ENCODE results near the gene SLC39A1. TPM values are rescaled to one million over a fixed set of nuclear protein-coding genes. Genes with fewer than 3 reads are reported as not detected.

The SLC39A1 gene
- total RNA-seq, 4 donors from 2014 or later, result 90.4 to 109 (median 99.5) TPM

DNA sequence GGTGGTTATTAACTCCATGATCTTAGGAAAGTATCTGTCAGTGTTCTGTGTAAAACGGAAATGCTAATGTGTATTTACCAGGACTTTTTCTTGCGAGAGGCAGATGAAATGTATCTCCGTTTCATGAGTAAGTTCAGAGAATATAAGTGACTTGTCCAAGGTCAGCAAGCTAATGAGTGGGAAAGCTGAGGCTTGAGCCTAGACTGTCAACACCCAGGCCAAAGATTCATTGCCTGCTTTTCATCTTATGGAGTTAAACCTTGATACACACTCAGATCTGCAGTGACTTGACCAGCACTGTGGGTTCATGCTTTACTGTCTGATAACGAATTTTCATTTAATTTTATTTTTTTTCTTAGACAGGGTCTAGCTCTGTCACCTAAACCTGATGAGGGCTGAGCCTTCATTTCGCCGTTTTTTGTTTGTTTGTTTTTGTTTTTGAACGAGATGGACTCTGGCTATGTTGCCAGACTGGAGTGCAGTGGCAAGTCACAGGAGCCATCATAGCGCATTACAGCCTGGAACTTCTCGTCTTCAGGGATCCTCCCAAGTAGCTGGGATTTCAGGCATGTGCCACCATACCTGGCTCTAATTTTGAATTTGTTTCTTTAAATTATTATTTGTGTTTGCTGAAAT is 15.1 kb upstream of the SLC39A1 start:
- whole genome bisulfite sequencing, 2 donors, result 80 to 83% methylated on average over 9 of the region's 9 CpGs
- H3K27me3 ChIP-seq, result no peaks in the 10 kb centered on the region
- no peaks in the 10 kb centered on the region for H3K9me3 ChIP-seq
- DNase-seq, result no peak
- intact Hi-C loops (cut with DNase I), result no loop called here
- peak overlapping the region in 2 of 3 donors; percentile 90 to 98 for H3K4me3 ChIP-seq (replicated peaks in 1 of 3)
- peak overlapping the region in 2 of 3 donors; percentile 90 to 94 for H3K27ac ChIP-seq
- peaks cover 20 to 22% of the 10 kb centered on the region in 2 donors for H3K36me3 ChIP-seq
- TF ChIP-seq POLR2A (IDR thresholded peaks at IDR 0.05) (no peak), CTCF (IDR thresholded peaks at IDR 0.05) (no peak)
- H3K4me1 ChIP-seq, result peaks cover 13 to 14% of the 10 kb centered on the region in 2 donors

- peak within 1 kb of the TSS; percentile 90 to 98 (median 92) for H3K4me3 ChIP-seq (replicated peaks in 1 of 3)
- H3K9me3 ChIP-seq, result no peaks in the 10 kb centered on the region
- WGBS, 2 donors, result 1% methylated on average over 36 to 38 of the region's 75 CpGs
- no peaks in the 10 kb centered on the region for H3K27me3 ChIP-seq
- H3K4me1 ChIP-seq, result peaks cover 13 to 14% of the 10 kb centered on the region in 2 donors
- peaks cover 20 to 22% of the 10 kb centered on the region in 2 donors for H3K36me3 ChIP-seq
- TF ChIP-seq POLR2A (IDR thresholded peaks at IDR 0.05), result peak; percentile 31 to 87
- no peak for TF ChIP-seq CTCF (IDR thresholded peaks at IDR 0.05)
- DNase-seq, result peak; percentile 89
- peak within 1 kb of the TSS; percentile 90 to 94 (median 90) for H3K27ac ChIP-seq
- intact Hi-C loops (cut with DNase I), result no loop called here
These were observed 14.2 kb upstream of the SLC39A1 start, which contains the start of gene JTB for GRCh38 chr1:153977250-153978240. Gene JTB (minus strand): TSS chr1:153977674. CDS start chr1:153977252, 422 bp downstream.

- peak overlapping the region; percentile 90 to 98 (median 92) for H3K4me3 ChIP-seq (replicated peaks in 1 of 3)
- no peaks in the 10 kb centered on the region for H3K27me3 ChIP-seq
- H3K4me1 ChIP-seq, result peaks cover 13 to 14% of the 10 kb centered on the region in 2 donors
- peaks cover 20 to 22% of the 10 kb centered on the region in 2 donors for H3K36me3 ChIP-seq
- no peak for TF ChIP-seq CTCF (IDR thresholded peaks at IDR 0.05)
- no peak for TF ChIP-seq POLR2A (IDR thresholded peaks at IDR 0.05)
- DNase-seq, result peak in 1 of 2 donors; percentile 6
- WGBS, 2 donors, result 0 to 2% methylated on average over 12 to 16 of the region's 16 CpGs
- H3K27ac ChIP-seq, result peak overlapping the region; percentile 90 to 94 (median 90)
- intact Hi-C loops (cut with DNase I), result no loop called here
- no peaks in the 10 kb centered on the region for H3K9me3 ChIP-seq
These were observed 13.5 kb upstream of the SLC39A1 start for GRCh38 chr1:153976819-153977249.

DNA sequence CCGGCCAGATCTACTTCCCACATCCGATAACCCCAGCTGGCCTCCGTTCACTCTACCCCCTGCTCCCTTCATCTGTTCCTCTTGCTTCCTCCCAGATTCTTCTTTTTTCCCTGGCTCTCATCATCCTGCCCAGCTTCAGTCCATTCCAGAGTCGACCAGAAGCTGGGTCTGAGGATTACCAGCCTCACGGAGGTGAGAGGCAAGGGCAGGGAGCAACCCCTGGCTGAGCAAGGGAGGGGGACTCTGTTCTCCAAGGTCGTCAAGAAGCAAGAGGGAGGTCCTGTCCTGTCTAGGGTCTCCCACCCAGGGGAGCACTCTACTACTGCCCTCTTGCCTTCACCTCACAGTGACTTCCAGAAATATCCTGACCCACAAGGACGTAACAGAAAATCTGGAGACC is 10.2 kb upstream of the SLC39A1 start:
- H3K27me3 ChIP-seq, result no peaks in the 10 kb centered on the region
- WGBS, 2 donors, result 81 to 90% methylated on average over 6 to 7 of the region's 7 CpGs
- TF ChIP-seq POLR2A (IDR thresholded peaks at IDR 0.05) (no peak), CTCF (IDR thresholded peaks at IDR 0.05) (no peak)
- H3K27ac ChIP-seq, result no peak overlapping the region
- H3K4me1 ChIP-seq, result peaks cover 18 to 19% of the 10 kb centered on the region in 2 donors
- DNase-seq, result no peak
- peaks cover 20 to 22% of the 10 kb centered on the region in 2 donors for H3K36me3 ChIP-seq
- H3K4me3 ChIP-seq (replicated peaks in 1 of 3), result no peak overlapping the region
- intact Hi-C loops (cut with DNase I), result no loop called here
- H3K9me3 ChIP-seq, result no peaks in the 10 kb centered on the region
